ENCODE measurements around the gene CDH4. TPM values are rescaled to one million over a fixed set of nuclear protein-coding genes. Genes with fewer than 3 reads are reported as not detected.

Gene CDH4
- total and polyA plus RNA-seq, 2 donors from 2014 or later, result 1.1 TPM; not detected in 1

- TF ChIP-seq CTCF (IDR thresholded peaks at IDR 0.05; ENCODE audit: borderline replicate concordance, extremely low read depth, insufficient read depth), result no peak
- Histone ChIP-seq H3K27me3 (ENCODE audit: control insufficient read depth, insufficient read depth, low read length) (no peaks in the 10 kb centered on the region), H3K4me3 (ENCODE audit: low read length in 3 of 3) (no peak overlapping the region), H3K27ac (ENCODE audit: low read depth in 2 of 2, low read length in 2 of 2) (no peak overlapping the region), H3K36me3 (ENCODE audit: control insufficient read depth in 2 of 3, insufficient read depth in 3 of 3, low read length in 3 of 3) (no peaks in the 10 kb centered on the region), H3K9ac (ENCODE audit: low read length in 3 of 3) (no peak overlapping the region), H3K4me1 (ENCODE audit: control insufficient read depth in 2 of 3, insufficient read depth in 2 of 3, low read depth in 1 of 3, low read length in 3 of 3) (no peaks in the 10 kb centered on the region), H3K9me3 (ENCODE audit: control insufficient read depth in 2 of 3, insufficient read depth in 1 of 3, low read length in 3 of 3) (no peaks in the 10 kb centered on the region)
- DNase-seq (no peak), FAIRE-seq (no peak)
- intact Hi-C loops (cut with DNase I), result no loop called here
These were observed 625.9 kb downstream of the CDH4 start for GRCh38 chr20:61877776-61878477.

GRCh38 chr20:61878478-61879302 is 626.6 kb downstream of the CDH4 start:
- DNase-seq, result no peak
- Histone ChIP-seq H3K9ac (ENCODE audit: low read length in 3 of 3) (no peak overlapping the region), H3K4me1 (ENCODE audit: control insufficient read depth in 2 of 3, insufficient read depth in 2 of 3, low read depth in 1 of 3, low read length in 3 of 3) (no peaks in the 10 kb centered on the region), H3K36me3 (ENCODE audit: control insufficient read depth in 2 of 3, insufficient read depth in 3 of 3, low read length in 3 of 3) (no peaks in the 10 kb centered on the region), H3K9me3 (ENCODE audit: control insufficient read depth in 2 of 3, insufficient read depth in 1 of 3, low read length in 3 of 3) (no peaks in the 10 kb centered on the region), H3K4me3 (ENCODE audit: low read length in 3 of 3) (no peak overlapping the region), H3K27ac (ENCODE audit: low read depth in 2 of 2, low read length in 2 of 2) (no peak overlapping the region), H3K27me3 (ENCODE audit: control insufficient read depth, insufficient read depth, low read length) (no peaks in the 10 kb centered on the region)
- intact Hi-C loops (cut with DNase I), result no loop called here
- TF ChIP-seq CTCF (IDR thresholded peaks at IDR 0.05; ENCODE audit: borderline replicate concordance, extremely low read depth, insufficient read depth), result no peak
- FAIRE-seq, result no peak

GRCh38 chr20:61879303-61879620 is 627.2 kb downstream of the CDH4 start:
- Histone ChIP-seq H3K9me3 (ENCODE audit: control insufficient read depth in 2 of 3, insufficient read depth in 1 of 3, low read length in 3 of 3) (no peaks in the 10 kb centered on the region), H3K27ac (ENCODE audit: low read depth in 2 of 2, low read length in 2 of 2) (no peak overlapping the region), H3K36me3 (ENCODE audit: control insufficient read depth in 2 of 3, insufficient read depth in 3 of 3, low read length in 3 of 3) (no peaks in the 10 kb centered on the region), H3K9ac (ENCODE audit: low read length in 3 of 3) (no peak overlapping the region), H3K27me3 (ENCODE audit: control insufficient read depth, insufficient read depth, low read length) (no peaks in the 10 kb centered on the region), H3K4me3 (ENCODE audit: low read length in 3 of 3) (no peak overlapping the region), H3K4me1 (ENCODE audit: control insufficient read depth in 2 of 3, insufficient read depth in 2 of 3, low read depth in 1 of 3, low read length in 3 of 3) (no peaks in the 10 kb centered on the region)
- no peak for DNase-seq
- intact Hi-C loops (cut with DNase I), result no loop called here
- FAIRE-seq, result no peak
- TF ChIP-seq CTCF (IDR thresholded peaks at IDR 0.05; ENCODE audit: borderline replicate concordance, extremely low read depth, insufficient read depth), result no peak

Measured in kidney (tissue), 14 donors.